Activated T-cell treated with anti-CD3 and anti-CD28 coated beads for 1 hour (primary cell): ENCODE results near the gene TRIM62.

Source experiments
- DNase-seq: peaks from one replicate; pipeline ENCODE4 v3.0.0-alpha.2; 2020; ENCODE audit warnings: low read depth

The TRIM62 gene

DNA sequence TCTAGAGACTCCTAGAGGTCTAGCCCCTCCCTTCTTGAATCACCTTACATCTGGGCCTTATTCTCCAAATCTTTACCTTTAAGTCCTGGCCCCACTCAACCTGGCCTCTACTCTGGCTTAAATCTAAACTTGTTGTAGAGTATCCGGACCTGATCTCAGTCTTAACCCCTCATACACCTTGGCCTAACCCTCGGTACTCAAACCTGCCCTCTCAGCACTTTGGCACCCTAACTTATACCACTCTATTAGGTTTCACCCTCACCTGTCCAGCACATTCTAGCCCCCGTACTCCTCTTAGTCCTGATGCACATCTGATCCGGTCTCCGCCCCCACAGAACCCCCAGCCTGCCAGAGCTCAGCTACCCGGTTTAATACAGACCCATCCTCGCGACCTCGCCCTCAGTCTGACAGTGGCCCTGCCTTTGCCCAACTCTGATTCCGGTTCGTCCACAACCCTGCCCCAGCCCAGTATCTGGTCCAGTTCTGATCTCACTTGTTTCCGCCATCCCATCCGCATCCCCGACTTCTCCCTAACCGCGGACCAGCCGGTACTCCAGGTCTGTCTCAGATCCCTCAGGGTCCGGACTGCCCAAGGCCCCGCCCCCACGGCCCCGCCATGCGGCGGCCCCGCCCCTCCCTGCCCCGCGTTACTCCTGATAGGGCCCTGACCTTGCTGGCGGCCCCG, 1.5 kb downstream of the TRIM62 start:
- no peak for DNase-seq

DNA sequence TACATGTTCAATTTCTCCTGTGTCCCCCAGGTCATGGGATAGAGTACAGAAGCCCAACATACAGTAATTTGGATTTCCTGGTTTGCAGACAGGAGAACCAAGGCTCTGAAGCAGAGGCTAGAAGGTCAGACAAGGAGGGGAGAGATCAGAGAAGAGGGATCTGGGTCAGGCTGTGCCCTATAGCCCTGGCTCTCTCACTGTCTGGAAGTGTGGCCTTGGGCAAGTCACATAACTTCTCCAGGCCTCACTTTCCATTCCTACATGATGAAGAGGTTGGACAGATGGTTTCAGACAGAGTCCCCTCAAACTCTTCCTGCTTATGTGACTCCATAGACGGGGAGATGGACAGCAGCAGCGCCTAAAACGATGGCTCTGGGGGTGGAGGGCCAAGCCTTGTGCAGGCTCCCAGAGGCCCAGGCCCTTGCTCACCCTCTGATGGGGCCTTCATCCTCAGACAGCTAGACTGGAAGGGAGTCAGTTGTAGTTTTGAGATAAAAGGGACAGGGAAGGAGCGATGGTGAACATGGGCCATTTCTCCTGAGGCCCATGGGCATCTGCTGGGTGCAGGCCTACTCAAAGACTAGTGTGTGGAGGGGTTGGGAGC, 2.9 kb downstream of the TRIM62 start:
- no peak for DNase-seq

DNA sequence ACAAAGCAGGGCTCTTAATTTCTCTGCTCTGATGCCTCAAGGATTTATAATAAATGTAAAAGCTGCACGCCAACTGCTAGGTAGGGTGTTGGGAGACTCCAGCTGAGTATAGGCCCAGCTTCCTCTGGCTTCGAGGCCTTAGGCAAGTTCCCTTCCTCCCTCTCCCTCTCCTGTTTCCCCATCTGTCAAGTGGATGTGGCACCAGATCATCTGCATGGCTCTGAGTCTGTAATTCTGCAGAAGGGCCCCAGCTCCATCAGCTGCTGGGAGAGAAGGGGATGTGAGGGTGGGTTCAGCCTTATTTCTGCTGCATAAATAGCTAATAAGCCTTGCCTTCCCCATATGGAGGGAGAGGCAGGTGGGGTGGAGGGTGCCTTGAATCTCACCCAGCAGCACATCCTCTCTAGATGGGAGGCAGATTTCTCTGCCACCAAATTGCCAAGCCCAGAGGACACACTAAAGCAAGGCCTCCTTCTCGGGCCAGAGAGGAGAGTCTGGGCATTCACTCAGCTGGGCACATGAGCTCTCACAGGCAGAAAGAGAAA, 3.8 kb downstream of the TRIM62 start:
- no peak for DNase-seq

DNA sequence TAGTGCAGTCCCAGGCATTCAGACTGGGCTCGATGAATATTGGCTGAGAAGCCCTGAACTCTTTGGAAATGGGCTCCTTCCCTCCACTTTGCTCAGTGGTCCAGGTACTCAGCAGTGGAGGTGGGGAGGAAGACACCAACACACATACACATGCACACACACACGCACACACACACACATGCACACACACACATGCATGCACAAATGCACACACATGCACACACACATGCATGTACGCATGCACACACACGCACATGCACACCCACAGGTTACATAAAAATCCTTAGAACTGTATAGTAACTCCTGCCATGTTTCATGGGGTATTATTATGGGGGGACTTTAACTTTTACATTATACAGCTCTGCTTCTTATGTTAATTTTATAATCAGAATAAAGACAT, 5.0 kb downstream of the TRIM62 start:
- no peak for DNase-seq

DNA sequence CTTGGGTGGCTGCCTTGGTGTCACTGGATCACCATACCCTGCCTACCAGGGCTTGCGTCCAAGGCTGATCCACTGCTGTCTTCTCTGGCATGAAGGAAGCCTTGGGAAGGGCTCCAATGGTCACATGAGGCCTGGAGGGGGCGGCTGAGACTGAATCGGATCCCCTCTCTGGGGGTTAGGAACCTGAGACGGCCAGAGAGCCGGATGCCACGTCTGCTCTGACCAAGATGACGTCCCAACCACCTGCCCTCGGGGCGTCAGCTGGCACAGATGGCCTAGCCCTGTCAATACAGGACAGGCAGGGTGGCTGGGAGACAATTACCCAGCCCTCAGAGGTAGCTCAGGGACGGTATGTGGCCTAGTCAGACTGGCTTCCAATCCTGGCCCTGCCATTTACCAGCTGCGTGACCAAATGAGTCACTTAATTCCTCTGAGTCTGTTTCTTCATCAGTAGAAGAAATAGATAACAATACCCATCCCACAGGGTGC, 5.4 kb downstream of the TRIM62 start:
- no peak for DNase-seq

DNA sequence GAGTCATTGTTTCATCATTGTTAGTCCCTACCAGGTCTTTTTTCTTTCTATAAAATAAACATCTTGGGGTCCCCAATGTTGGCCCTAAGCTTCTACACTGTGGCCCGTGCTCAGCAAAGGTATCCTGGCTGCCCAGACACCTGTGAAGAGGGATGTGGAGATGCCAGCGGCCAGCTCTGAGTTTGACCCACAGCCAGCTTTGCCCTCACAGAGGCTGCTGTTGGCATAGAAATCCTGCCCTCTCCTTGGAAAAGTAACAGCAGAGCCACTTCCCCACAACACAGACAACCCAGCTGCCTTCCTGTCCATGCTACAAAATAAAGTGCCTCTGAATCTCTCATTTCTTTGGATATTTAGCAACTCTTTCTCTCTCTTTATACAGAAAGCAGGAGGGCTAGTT, 6.0 kb downstream of the TRIM62 start:
- DNase-seq: no peak

DNA sequence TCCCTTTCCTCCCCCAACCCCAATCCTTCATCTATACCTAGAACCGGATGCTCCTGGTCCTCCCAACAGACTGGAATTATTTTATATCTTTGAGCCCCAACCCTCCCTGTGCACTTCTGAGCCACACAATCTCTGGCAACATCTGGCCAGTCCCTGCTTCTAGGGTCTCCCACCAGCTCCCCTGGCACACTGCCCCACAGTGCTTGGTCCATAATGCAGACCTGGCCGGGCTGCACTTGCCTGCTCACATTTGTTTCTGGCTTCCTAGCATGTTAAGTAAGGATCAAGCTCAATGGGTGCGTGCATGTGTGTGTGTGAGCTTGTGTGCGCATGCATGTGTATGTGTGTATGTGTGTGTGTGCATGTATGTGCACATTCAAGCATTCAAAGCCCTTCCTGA, 8.8 kb downstream of the TRIM62 start:
- DNase-seq: no peak

DNA sequence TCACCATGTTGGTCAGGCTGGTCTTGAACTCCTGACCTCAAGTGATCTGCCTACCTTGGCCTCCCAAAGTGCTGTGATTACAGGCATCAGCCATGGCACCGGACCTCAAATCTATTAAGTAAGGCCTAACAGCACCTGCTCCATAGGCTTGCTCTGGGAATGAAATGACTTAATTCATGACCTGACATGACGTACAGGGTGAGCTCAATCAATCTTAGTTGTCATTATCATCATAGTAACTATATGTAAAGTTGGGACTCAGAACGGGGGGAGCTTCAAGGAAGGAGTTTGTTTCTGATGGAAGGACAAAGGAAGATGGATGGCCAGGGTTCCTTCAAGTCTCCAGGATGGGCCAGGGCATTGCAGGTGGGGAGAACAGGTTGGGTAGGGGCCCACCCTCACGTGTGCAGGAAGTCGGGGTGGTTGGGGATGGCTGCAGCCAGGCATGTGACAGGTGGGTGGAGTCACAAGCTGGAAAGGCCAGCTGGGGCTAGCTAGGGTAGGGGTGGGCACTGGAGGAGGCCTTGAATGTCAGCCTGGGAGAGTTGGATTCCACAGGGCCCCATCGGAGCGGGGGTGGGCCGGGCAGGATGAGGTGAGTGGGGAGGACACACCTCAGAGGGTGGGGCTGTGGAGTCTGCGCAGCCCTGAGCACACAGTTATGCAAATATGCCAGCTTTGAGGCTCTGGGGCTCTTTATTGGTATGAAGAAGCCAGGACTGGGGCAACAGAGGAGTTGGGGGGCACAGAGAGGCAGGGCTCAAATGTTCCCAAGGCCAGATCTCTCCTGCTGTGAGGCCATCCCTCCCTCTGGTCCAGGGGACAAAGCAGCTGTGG, 9.6 kb downstream of the TRIM62 start:
- no peak for DNase-seq

DNA sequence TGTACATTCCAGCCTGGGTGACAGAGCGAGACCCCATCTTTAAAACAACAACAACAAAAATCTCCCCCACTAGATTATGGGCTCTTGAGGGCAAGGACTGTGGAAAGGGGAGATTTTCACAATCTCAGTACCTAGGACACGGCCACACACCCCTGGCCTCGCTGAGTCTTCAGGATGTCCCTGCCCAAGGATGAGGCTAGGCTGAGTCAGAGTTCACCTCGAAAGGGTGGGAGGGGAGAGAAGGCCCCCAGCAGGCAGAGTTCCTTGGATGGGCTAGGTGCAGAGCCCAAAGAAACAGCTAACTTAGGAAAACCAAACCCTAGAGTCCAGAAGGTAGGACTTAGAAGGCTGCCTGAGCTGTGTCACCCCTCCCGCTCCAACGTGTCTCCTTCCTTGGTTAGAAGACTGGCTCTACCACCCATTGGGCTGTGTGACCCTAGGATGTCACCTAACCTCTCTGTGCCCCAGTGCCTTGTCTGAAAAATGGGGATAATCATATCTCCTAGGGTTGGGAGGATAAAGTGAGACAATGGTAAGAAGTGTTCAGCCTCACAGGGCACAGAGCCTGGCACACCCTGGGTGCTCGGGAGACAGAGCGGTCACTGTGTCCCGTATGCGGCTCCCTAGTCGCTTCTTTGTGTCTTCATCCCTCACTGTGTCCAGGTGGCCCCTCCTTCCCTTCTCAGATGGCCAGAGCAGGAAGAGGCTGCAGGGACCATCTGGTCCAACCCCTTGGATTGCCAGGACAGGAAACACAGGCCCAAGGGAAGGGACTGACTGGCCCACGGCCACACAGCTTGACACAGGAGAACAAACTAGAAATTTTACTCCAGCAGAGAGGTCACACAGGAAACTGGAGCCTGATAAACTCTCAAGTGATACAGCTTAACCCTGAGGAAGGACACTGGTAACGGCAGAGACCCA, 11.2 kb downstream of the TRIM62 start:
- no peak for DNase-seq

DNA sequence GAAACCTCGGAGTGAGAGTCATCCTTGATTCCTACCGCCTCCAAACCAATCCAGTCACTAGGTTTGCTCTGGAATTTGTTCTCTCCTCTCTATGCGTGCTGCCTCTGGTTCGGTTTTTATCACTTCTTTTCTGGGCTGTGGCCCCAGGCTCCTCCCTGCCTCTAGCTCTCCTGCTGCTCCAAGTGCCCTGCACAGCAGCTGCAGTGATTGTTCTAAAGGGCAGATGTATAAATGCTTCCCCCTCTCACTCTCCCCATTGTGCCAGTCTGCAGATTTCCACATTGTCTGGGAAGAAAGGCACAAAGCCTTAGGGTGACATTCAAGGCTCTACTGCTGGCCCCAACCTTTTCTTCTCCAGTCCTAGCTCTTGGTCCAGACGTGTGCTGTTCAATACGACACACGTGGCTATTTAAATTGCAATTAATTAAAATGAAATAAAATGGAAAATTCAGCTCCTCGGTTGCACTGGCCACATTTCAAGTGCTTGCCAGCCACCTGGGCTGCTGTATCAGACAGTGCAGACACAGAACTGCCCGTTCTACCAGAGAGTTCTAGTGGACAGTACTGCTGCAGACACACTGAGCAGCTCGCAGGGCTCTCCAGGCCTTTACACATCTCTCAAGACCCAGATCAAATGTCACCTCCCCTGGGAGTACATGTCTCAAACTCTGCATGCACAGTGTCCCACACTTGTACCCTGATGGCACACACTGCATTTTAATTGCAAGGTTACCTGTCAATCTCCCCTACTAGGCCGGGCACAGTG, 12.4 kb downstream of the TRIM62 start:
- no peak for DNase-seq

DNA sequence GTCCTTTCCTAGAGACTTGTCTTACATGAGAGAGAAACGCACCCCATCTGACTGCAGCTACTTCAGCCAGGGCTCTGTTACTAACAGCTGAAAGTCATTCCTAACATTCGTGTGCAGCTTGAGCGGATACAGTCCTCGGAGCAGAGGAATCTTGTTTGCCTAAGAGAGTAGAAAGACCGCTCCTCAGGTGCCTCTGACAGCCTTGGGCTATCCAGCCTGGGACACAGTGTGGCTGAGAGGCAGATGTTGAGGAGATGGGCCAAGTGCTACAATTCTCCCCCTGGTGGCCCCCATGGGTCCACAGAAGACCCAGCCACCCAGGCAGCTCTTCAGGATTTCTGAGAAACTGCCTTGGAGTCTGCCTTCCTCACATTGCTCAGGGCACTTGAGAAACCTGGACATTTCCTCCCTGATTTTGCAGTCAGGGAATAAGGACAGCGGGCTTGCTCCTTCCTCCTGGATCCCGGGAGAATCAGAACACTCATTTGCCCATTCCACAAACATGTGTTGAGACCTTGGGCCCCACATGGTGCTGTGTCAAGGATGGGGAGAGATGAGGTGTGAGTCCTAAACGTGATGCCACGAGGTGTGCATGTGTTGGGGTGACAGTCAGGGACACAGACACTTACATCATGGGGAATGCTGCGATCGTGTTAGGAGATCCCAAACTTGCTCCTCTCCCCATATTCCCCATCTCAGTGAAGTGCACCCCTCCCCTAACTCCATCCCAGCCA, 13.1 kb downstream of the TRIM62 start:
- DNase-seq: no peak

DNA sequence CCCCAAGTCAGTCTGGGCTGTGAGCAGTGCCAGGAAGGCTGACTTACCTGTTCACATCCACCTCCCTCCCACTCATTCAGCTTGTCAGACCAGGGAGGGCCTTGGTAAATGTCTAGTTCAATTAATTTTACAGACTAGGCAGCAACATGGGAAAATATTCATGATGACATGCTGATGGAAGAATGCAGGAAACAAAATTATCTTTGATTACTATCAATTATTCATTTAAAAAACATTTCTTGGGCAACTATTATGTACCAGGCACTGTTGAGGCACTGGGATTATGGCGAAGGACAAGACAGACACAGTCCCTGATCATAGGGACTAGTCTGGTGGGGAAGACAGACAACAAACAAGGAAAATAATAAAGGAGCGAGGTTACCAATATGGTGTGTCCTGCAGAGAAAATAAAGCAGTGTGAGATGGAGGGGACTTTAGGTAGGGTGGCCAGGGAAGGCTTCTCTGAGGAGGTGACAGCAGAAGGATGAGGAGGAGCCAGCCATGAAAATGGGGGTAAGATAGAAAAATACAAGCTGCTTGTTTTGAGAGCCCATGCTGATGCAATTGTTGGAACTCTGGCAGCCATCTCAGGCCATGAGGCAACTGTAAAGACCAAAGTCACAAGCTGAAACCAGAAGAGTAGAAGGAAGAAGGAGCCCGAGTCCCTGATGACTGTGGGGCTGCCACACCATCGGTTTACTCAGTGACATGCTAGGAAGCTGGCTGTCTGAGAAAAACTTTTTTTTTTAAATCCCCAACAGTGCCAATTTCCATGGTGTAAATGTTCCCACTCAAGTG, 14.0 kb downstream of the TRIM62 start:
- DNase-seq: no peak

DNA sequence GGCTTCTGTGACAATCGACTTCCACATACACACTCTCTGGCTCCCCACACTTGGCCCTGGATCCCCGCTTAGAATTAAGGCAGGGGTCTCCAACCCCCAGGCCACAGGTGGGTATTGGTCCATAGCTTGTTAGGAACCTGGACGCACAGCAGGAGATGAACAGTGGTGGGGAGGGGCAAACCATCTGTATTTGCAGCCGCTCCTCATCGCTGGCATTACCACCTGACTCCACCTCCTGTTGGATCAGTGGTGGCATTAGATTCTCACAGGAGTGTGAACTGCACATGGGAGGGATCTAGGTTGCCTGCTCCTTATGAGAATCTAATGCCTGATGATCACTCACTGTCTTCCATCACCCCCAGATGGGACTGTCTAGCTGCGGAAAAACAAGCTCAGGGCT, 16.0 kb downstream of the TRIM62 start:
- no peak for DNase-seq

DNA sequence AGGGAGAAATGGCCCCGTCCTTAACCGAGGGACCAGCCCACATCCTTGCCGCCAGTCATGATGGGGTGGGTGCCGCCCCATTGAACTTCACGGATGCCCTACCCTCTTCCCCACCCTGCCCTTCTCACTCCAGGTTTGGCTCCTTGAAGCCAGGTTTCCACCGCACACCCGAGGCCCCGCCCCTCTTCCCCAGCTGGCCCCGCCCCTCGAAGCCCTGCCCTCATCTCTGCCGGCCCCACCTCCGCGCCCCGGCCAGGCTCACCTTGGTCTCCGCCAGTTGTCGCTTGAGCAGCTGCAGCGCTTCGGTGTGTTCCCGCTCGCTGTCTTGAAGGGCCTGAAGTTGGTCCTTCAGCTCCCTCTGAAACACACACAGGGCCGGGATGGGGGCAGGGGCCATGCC, 16.6 kb downstream of the TRIM62 start:
- DNase-seq: no peak

DNA sequence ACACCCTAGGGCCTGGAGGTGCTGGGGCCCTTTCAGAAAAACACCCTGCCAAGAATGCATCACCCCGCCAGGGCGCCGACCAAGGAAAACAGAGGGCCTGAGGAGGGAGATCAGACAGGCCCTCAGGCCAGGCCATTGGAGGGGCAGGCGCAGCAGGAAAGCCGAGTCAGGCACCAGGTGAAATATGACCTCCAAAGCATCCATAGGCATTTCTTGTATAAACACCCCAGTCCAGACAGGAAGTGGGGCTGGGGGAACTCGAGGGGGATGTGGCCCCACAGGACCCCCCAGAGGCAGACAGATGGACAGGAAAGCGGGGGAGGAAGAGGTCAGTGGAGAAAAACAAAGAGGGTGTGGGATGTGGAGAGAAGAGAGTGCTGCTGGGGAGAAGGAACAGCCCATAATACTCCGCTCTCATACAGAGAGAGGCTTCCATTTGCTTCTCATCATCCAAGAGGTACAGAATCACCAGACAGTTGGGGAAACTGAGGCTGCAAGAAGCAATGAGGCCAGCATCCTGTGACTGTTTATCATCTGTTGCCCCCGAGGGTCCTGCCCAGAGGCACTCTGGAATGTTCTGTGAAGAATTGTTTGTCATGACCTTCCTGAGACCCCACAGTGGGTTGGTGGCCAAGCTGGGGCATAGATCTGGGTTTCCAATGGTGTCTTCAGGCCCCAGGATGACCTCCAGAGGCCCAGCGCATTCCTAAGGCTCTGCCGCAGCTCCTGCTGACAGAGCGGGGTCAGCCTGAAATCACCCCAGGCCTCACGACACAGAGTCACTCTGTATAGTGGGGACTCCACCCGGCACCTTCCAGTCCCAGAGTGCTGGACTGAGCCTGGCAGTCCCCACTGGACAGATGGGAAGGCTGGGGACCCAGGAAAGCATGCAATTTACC, 18.0 kb downstream of the TRIM62 start:
- DNase-seq: no peak

DNA sequence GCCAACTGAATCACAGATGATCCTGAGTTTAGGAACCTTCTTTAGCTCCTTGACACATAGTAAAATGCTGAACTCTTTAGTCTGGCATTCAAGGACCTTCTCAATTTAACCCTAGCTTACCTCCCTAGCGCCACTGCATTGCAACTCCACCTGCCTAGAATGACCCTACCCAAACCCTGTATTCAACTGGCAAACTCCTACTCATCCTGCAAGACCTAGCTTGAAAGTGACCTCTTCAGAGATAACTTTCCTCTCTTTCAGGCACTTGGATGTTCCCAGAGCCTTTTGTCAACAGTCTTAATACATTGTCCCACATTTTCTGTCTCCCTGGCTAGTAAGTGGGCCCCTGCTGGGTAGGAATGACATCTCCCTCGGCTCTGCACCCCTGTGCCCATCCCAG, 19.7 kb downstream of the TRIM62 start:
- no peak for DNase-seq

DNA sequence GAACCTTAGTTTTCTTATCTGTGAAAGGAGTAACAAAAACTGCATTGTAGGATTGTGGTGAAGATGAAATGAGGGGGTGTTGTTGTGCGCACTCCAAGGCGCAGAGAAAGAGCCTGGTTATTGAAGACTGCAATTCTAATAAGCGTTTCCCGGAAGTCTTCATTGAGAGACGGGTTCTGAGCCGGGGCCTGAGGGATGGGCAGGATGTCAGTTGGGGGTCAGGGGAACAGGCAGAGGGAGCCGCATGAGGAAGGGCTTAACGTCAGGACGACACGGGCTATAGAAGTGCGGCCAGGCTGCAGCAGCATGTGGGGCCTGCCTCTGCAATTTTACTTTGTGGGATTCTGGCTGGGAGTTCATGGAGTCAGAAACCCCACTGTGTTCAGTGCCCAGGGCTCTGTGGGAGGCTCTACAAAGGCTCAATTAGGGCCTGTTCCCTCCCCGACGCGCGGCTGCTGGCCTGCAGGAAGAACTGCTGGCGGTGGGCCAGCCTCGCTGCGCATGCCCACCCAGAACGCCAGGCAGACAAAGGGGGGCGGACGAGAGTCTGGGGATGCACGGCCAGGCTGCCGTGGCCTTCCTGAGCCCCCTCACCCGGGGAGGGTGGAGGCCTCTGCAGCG, 20.7 kb downstream of the TRIM62 start:
- DNase-seq: no peak

DNA sequence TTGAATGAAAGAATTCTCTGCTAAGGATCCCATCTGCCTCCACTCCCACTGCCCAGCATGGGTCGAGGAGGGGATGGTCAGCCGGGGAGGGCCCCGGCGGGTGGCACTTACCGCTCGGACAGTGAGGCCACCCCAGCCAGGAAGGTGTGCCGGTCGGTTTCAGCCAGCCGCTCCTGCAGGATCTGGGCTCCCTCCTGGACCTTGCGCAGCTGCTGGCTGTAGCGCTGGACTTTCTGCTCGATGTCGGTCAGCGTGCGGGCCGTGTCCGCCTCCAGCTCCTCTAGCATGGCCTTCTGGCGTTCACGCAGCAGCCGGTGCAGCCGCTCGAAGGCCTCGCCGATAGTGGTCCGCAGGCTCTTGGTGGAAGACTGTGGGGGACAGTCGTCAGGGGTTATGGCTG, 22.3 kb downstream of the TRIM62 start:
- DNase-seq: no peak
